ENCODE results near the gene INPP5A.
"Not testable (repeated sequence)": the region's sequence is repeated elsewhere in the genome, so short reads cannot be mapped to it uniquely, and the experiment has no call there.

INPP5A gene

GRCh38 chr10:132817701-132818211, 280.2 kb downstream of the INPP5A start:
- H3K27ac ChIP-seq (ENCODE audit: low read depth, low read length): no peak overlapping the region
- WGBS (ENCODE audit: extremely low coverage, insufficient coverage, insufficient read length): no CpG with 5 or more reads among the region's 29 CpGs
- no peaks in the 10 kb centered on the region for H3K36me3 ChIP-seq (ENCODE audit: control insufficient read depth in 1 of 2, insufficient read depth in 2 of 2, low read length in 2 of 2)
- peaks cover 2% of the 10 kb centered on the region for H3K27me3 ChIP-seq (ENCODE audit: insufficient read depth, low read length)
- no peak overlapping the region for H2AFZ ChIP-seq (ENCODE audit: insufficient read depth, low read length, poor library complexity)
- H3K4me1 ChIP-seq (ENCODE audit: control insufficient read depth in 1 of 2, insufficient read depth in 2 of 2, low read length in 2 of 2): no peaks in the 10 kb centered on the region
- H2AK5ac ChIP-seq (ENCODE audit: low read length): no peak overlapping the region
- H3K79me2 ChIP-seq (ENCODE audit: control insufficient read depth, insufficient read depth, low read length, poor library complexity): no peaks in the 10 kb centered on the region
- H3K79me1 ChIP-seq (ENCODE audit: low read length): no peaks in the 10 kb centered on the region
- H3K4ac ChIP-seq (ENCODE audit: low read depth, low read length): no peak overlapping the region
- H4K91ac ChIP-seq (ENCODE audit: low read depth, low read length): no peak overlapping the region
- H3K9ac ChIP-seq (ENCODE audit: low read length): no peak overlapping the region
- H2BK120ac ChIP-seq (ENCODE audit: insufficient read depth, low read length, poor library complexity): no peak overlapping the region
- no peak overlapping the region for H3K18ac ChIP-seq (ENCODE audit: low read length)
- H4K12ac ChIP-seq (ENCODE audit: low read depth, low read length): no peak overlapping the region
- no peak overlapping the region for H2BK12ac ChIP-seq (ENCODE audit: low read length)
- H3K23ac ChIP-seq (ENCODE audit: low read length): no peak overlapping the region
- H3K4me3 ChIP-seq (ENCODE audit: low read depth, low read length): no peak overlapping the region
- H3K4me2 ChIP-seq (ENCODE audit: low read length): no peak overlapping the region
- H3K14ac ChIP-seq (ENCODE audit: low read length): no peak overlapping the region
- DNase-seq: no peak
- H4K8ac ChIP-seq (ENCODE audit: low read depth, low read length): no peak overlapping the region
- no peak overlapping the region for H2BK5ac ChIP-seq (ENCODE audit: low read depth, low read length, poor library complexity)
- peaks cover 20% of the 10 kb centered on the region for H3K9me3 ChIP-seq (ENCODE audit: insufficient read depth, low read depth, low read length)

GRCh38 chr10:132820056-132820455, 282.5 kb downstream of the INPP5A start:
- no peak overlapping the region for H2BK12ac ChIP-seq (ENCODE audit: low read length)
- H2AFZ ChIP-seq (ENCODE audit: insufficient read depth, low read length, poor library complexity): no peak overlapping the region
- peak overlapping the region; percentile 1 for H3K4me3 ChIP-seq (ENCODE audit: low read depth, low read length)
- no peaks in the 10 kb centered on the region for H3K4me1 ChIP-seq (ENCODE audit: control insufficient read depth in 1 of 2, insufficient read depth in 2 of 2, low read length in 2 of 2)
- no peaks in the 10 kb centered on the region for H3K79me1 ChIP-seq (ENCODE audit: low read length)
- no peak overlapping the region for H3K18ac ChIP-seq (ENCODE audit: low read length)
- no peak overlapping the region for H3K4me2 ChIP-seq (ENCODE audit: low read length)
- no CpG with 5 or more reads among the region's 13 CpGs for WGBS (ENCODE audit: extremely low coverage, insufficient coverage, insufficient read length)
- H3K79me2 ChIP-seq (ENCODE audit: control insufficient read depth, insufficient read depth, low read length, poor library complexity): no peaks in the 10 kb centered on the region
- H3K27me3 ChIP-seq (ENCODE audit: insufficient read depth, low read length): no peaks in the 10 kb centered on the region
- no peak overlapping the region for H3K14ac ChIP-seq (ENCODE audit: low read length)
- H4K8ac ChIP-seq (ENCODE audit: low read depth, low read length): no peak overlapping the region
- no peak overlapping the region for H3K27ac ChIP-seq (ENCODE audit: low read depth, low read length)
- H3K9me3 ChIP-seq (ENCODE audit: insufficient read depth, low read depth, low read length): peaks cover 36% of the 10 kb centered on the region
- H3K23ac ChIP-seq (ENCODE audit: low read length): no peak overlapping the region
- no peak overlapping the region for H3K9ac ChIP-seq (ENCODE audit: low read length)
- H3K4ac ChIP-seq (ENCODE audit: low read depth, low read length): no peak overlapping the region
- no peak overlapping the region for H2BK5ac ChIP-seq (ENCODE audit: low read depth, low read length, poor library complexity)
- H4K91ac ChIP-seq (ENCODE audit: low read depth, low read length): no peak overlapping the region
- H2BK120ac ChIP-seq (ENCODE audit: insufficient read depth, low read length, poor library complexity): no peak overlapping the region
- no peaks in the 10 kb centered on the region for H3K36me3 ChIP-seq (ENCODE audit: control insufficient read depth in 1 of 2, insufficient read depth in 2 of 2, low read length in 2 of 2)
- no peak overlapping the region for H4K12ac ChIP-seq (ENCODE audit: low read depth, low read length)
- H2AK5ac ChIP-seq (ENCODE audit: low read length): no peak overlapping the region
- DNase-seq: no peak

GRCh38 chr10:132825783-132826523, 288.4 kb downstream of the INPP5A start:
- H2AK5ac ChIP-seq (ENCODE audit: low read length); H3K4me1 ChIP-seq (ENCODE audit: control insufficient read depth in 1 of 2, insufficient read depth in 2 of 2, low read length in 2 of 2); H3K4me3 ChIP-seq (ENCODE audit: low read depth, low read length); H3K9ac ChIP-seq (ENCODE audit: low read length); H2BK120ac ChIP-seq (ENCODE audit: insufficient read depth, low read length, poor library complexity); H4K91ac ChIP-seq (ENCODE audit: low read depth, low read length); H3K27ac ChIP-seq (ENCODE audit: low read depth, low read length); H2AFZ ChIP-seq (ENCODE audit: insufficient read depth, low read length, poor library complexity); H3K36me3 ChIP-seq (ENCODE audit: control insufficient read depth in 1 of 2, insufficient read depth in 2 of 2, low read length in 2 of 2); H3K79me1 ChIP-seq (ENCODE audit: low read length); H3K18ac ChIP-seq (ENCODE audit: low read length); H4K8ac ChIP-seq (ENCODE audit: low read depth, low read length); H4K12ac ChIP-seq (ENCODE audit: low read depth, low read length); H3K14ac ChIP-seq (ENCODE audit: low read length); H2BK5ac ChIP-seq (ENCODE audit: low read depth, low read length, poor library complexity); H2BK12ac ChIP-seq (ENCODE audit: low read length); H3K23ac ChIP-seq (ENCODE audit: low read length); H3K27me3 ChIP-seq (ENCODE audit: insufficient read depth, low read length); H3K79me2 ChIP-seq (ENCODE audit: control insufficient read depth, insufficient read depth, low read length, poor library complexity); DNase-seq; H3K4me2 ChIP-seq (ENCODE audit: low read length); H3K4ac ChIP-seq (ENCODE audit: low read depth, low read length): not testable (repeated sequence)
- peaks cover 57% of the 10 kb centered on the region for H3K9me3 ChIP-seq (ENCODE audit: insufficient read depth, low read depth, low read length)
- WGBS (ENCODE audit: extremely low coverage, insufficient coverage, insufficient read length): no CpG with 5 or more reads among the region's 34 CpGs

- no peak overlapping the region for H3K18ac ChIP-seq (ENCODE audit: low read length)
- no peaks in the 10 kb centered on the region for H3K27me3 ChIP-seq (ENCODE audit: insufficient read depth, low read length)
- H4K91ac ChIP-seq (ENCODE audit: low read depth, low read length): no peak overlapping the region
- DNase-seq: no peak
- no peaks in the 10 kb centered on the region for H3K79me2 ChIP-seq (ENCODE audit: control insufficient read depth, insufficient read depth, low read length, poor library complexity)
- H3K23ac ChIP-seq (ENCODE audit: low read length): no peak overlapping the region
- no peak overlapping the region for H2BK120ac ChIP-seq (ENCODE audit: insufficient read depth, low read length, poor library complexity)
- no peak overlapping the region for H3K27ac ChIP-seq (ENCODE audit: low read depth, low read length)
- no peak overlapping the region for H3K4ac ChIP-seq (ENCODE audit: low read depth, low read length)
- H2AFZ ChIP-seq (ENCODE audit: insufficient read depth, low read length, poor library complexity): no peak overlapping the region
- no peak overlapping the region for H3K9ac ChIP-seq (ENCODE audit: low read length)
- H4K12ac ChIP-seq (ENCODE audit: low read depth, low read length): no peak overlapping the region
- H2BK12ac ChIP-seq (ENCODE audit: low read length): no peak overlapping the region
- H3K36me3 ChIP-seq (ENCODE audit: control insufficient read depth in 1 of 2, insufficient read depth in 2 of 2, low read length in 2 of 2): no peaks in the 10 kb centered on the region
- no CpG with 5 or more reads among the region's 36 CpGs for WGBS (ENCODE audit: extremely low coverage, insufficient coverage, insufficient read length)
- no peaks in the 10 kb centered on the region for H3K4me1 ChIP-seq (ENCODE audit: control insufficient read depth in 1 of 2, insufficient read depth in 2 of 2, low read length in 2 of 2)
- no peak overlapping the region for H4K8ac ChIP-seq (ENCODE audit: low read depth, low read length)
- H3K79me1 ChIP-seq (ENCODE audit: low read length): no peaks in the 10 kb centered on the region
- H3K9me3 ChIP-seq (ENCODE audit: insufficient read depth, low read depth, low read length): peaks cover 50% of the 10 kb centered on the region
- H2AK5ac ChIP-seq (ENCODE audit: low read length): no peak overlapping the region
- H3K4me3 ChIP-seq (ENCODE audit: low read depth, low read length): no peak overlapping the region
- H2BK5ac ChIP-seq (ENCODE audit: low read depth, low read length, poor library complexity): no peak overlapping the region
- H3K14ac ChIP-seq (ENCODE audit: low read length): no peak overlapping the region
- no peak overlapping the region for H3K4me2 ChIP-seq (ENCODE audit: low read length)
Measured at GRCh38 chr10:132826524-132827422, 289.2 kb downstream of the INPP5A start.
